ENCODE measurements around the gene YPEL2.

DNA sequence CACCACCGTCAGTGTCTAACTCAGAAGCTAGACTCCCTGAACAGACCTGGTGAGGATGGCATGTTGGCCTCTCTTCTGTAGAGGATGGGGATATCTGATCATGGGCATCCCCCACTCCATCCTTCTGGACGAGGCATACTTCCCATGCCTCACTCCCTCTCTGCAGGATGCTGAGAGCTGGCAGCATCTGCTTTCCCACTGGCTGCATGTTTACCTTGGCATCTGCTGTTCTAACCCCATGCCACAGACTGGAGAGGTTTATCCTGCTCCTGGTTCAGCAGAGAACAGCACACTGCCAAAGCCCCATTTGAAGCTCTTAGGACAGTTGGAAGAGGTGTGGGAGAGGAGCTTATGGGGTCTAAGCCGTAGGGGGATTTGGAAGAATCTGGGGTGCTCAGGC, 46.0 kb downstream of the YPEL2 start:
- TF ChIP-seq GATA2 (CRISPR knock-in tag; IDR thresholded peaks at IDR 0.05) (no peak), SIN3A (IDR thresholded peaks at IDR 0.05; ENCODE audit: borderline replicate concordance, low read depth, low read length) (no peak), SMC3 (IDR thresholded peaks at IDR 0.05; ENCODE audit: low read depth, low read length) (no peak)
- TF ChIP-seq, protein P1, sequence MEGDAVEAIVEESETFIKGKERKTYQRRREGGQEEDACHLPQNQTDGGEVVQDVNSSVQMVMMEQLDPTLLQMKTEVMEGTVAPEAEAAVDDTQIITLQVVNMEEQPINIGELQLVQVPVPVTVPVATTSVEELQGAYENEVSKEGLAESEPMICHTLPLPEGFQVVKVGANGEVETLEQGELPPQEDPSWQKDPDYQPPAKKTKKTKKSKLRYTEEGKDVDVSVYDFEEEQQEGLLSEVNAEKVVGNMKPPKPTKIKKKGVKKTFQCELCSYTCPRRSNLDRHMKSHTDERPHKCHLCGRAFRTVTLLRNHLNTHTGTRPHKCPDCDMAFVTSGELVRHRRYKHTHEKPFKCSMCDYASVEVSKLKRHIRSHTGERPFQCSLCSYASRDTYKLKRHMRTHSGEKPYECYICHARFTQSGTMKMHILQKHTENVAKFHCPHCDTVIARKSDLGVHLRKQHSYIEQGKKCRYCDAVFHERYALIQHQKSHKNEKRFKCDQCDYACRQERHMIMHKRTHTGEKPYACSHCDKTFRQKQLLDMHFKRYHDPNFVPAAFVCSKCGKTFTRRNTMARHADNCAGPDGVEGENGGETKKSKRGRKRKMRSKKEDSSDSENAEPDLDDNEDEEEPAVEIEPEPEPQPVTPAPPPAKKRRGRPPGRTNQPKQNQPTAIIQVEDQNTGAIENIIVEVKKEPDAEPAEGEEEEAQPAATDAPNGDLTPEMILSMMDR (IDR thresholded peaks at IDR 0.05): no peak

Data from SK-N-SH (cell line).